HG03469 (cell line): Measurements from ENCODE around the gene CD7.

Experiments
- ATAC-seq: cut with Tn5 transposase; IDR thresholded peaks from one replicate; pipeline ENCODE4 v1.9.1; 2021; ENCODE audit warnings: mild to moderate bottlenecking, moderate library complexity, moderate number of reproducible peaks; ENCODE audit not compliant: unreplicated experiment

The CD7 gene

GRCh38 chr17:82282239-82283207, 34.9 kb downstream of the CD7 start:
- ATAC-seq = no peak

- ATAC-seq = no peak
Measured at GRCh38 chr17:82281502-82282238, 35.7 kb downstream of the CD7 start.

- ATAC-seq = no peak
Measured at GRCh38 chr17:82281076-82281475, 36.3 kb downstream of the CD7 start.

GRCh38 chr17:82280537-82280936, 36.9 kb downstream of the CD7 start:
- ATAC-seq = no peak

GRCh38 chr17:82278786-82279391, 38.5 kb downstream of the CD7 start:
- no peak for ATAC-seq

- ATAC-seq = no peak
Measured at GRCh38 chr17:82278308-82278707, 39.1 kb downstream of the CD7 start.

GRCh38 chr17:82277851-82278250, 39.6 kb downstream of the CD7 start:
- ATAC-seq = no peak

GRCh38 chr17:82276938-82277337, 40.5 kb downstream of the CD7 start:
- ATAC-seq = no peak

- ATAC-seq = no peak
Measured at GRCh38 chr17:82275326-82275725, 42.1 kb downstream of the CD7 start.

- ATAC-seq = no peak
Measured at GRCh38 chr17:82274134-82275020, 43.0 kb downstream of the CD7 start.

GRCh38 chr17:82273327-82274133, 43.9 kb downstream of the CD7 start, which contains the start of gene CSNK1D:
TSS of gene CSNK1D (minus strand) at chr17:82273700. CDS start at chr17:82273381, 319 bp downstream.
- ATAC-seq = no peak

- ATAC-seq = no peak
Measured at GRCh38 chr17:82272495-82273326, 44.7 kb downstream of the CD7 start.

- ATAC-seq = no peak
Measured at GRCh38 chr17:82271401-82271800, 46.0 kb downstream of the CD7 start.

GRCh38 chr17:82270651-82271050, 46.8 kb downstream of the CD7 start:
- no peak for ATAC-seq

GRCh38 chr17:82269882-82270500, 47.4 kb downstream of the CD7 start:
- no peak for ATAC-seq

GRCh38 chr17:82269138-82269881, 48.1 kb downstream of the CD7 start:
- ATAC-seq = no peak

GRCh38 chr17:82267575-82268379, 49.6 kb downstream of the CD7 start:
- ATAC-seq = no peak
